ENCODE results near the gene ARID3C. TPM values are rescaled to one million over a fixed set of nuclear protein-coding genes. Genes with fewer than 3 reads are reported as not detected.
A peak's percentile ranks its signal among the peaks of the same experiment; 100 is the strongest.

Gene ARID3C
- total RNA-seq, 4 donors from 2014 or later, result not detected

DNA sequence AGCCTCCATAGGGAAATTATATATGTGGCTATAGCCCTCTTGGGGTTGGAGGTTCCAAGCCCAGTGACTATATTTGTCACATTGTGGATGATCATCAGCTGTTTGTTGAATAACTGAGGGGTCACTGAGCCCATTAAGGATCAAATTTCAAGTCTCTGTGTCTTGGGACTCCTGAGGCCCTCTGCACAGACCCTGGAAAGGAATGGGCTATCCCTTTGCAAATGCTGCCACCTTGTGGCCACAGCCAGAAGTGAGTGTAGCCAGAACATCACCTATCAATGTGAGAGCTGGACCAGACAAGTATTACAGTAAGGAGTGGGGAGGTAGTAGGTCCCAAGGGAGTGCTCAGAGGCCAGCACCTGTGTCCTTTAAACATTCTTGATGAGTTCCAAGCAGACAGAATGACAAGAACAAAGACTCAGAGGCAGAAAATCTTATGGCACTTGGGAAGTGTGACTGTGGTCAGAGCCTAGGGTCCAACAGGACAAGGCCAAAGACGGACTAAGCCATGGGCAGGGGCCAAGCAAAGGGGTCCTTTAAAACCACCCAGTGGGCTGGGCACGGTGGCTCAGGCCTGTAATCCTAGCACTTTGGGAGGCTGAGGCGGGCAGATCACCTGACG lies 25.1 kb downstream of the ARID3C start:
- Histone ChIP-seq H3K27me3 (no peaks in the 10 kb centered on the region), H3K9me3 (no peaks in the 10 kb centered on the region), H3K4me1 (no peaks in the 10 kb centered on the region), H3K27ac (peak overlapping the region in 3 of 4 donors; percentile 40 to 53 (median 41)), H3K4me3 (no peak overlapping the region), H3K36me3 (no peaks in the 10 kb centered on the region)
- in situ Hi-C loops (cut with MboI; ENCODE audit: low sequenced_read_pairs in 4 of 4), result loop anchor here (5.0 to 25.0 kb wide), 3 partner anchors 51 to 199 kb away; partner anchors contain the start of gene ENHO (in 1 of the 4)
- intact Hi-C loops (cut with DNase I; ENCODE audit: low total_unique reads), result loop anchor here (5.0 kb wide), 1 partner anchor 146 kb away; the partner anchor contains the start of genes DNAI1 and FAM219A
- ATAC-seq (peak; percentile 92 to 93), DNase-seq (peak; percentile 57 to 80)
- TF ChIP-seq, protein P1, sequence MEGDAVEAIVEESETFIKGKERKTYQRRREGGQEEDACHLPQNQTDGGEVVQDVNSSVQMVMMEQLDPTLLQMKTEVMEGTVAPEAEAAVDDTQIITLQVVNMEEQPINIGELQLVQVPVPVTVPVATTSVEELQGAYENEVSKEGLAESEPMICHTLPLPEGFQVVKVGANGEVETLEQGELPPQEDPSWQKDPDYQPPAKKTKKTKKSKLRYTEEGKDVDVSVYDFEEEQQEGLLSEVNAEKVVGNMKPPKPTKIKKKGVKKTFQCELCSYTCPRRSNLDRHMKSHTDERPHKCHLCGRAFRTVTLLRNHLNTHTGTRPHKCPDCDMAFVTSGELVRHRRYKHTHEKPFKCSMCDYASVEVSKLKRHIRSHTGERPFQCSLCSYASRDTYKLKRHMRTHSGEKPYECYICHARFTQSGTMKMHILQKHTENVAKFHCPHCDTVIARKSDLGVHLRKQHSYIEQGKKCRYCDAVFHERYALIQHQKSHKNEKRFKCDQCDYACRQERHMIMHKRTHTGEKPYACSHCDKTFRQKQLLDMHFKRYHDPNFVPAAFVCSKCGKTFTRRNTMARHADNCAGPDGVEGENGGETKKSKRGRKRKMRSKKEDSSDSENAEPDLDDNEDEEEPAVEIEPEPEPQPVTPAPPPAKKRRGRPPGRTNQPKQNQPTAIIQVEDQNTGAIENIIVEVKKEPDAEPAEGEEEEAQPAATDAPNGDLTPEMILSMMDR (IDR thresholded peaks at IDR 0.05 in 4 of 5, conservative IDR thresholded peaks at IDR 0.05 in 1 of 5), result peak; percentile 90 to 94 (median 93)
- TF ChIP-seq POLR2A (IDR thresholded peaks at IDR 0.05), result no peak

DNA sequence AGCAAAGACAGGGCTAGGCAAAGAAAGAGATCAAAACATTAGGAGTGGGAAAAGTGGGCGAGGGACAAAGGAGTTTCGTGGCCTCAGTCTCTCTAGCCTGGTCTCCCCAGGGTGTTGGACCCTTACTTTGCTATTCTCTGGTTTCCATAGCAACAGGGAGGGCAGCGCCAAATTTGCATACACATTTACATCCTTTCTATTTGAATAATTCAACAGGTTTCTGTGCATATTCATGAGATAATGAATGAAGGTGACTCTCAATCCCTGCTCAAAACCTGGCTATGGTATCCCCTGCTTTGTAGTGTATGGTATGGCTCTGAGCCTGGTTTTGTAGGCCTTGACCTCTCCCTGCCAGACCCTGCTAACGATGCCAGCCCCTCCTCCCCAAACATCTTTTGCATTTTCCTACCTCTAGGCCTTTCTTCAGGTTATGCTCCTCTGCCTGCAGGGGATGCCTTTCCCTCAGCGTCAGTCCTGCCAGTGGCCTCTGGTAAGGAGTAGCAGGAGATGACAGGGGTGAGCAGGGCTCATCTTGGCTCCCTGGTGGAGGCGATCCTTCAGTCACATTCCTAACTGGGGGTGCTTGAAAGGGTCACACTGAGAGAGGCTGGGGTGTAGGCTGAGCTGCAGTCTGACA lies 26.8 kb downstream of the ARID3C start:
- H3K27ac ChIP-seq, result peak overlapping the region in 3 of 4 donors; percentile 40 to 53 (median 41)
- H3K27me3 ChIP-seq, result no peaks in the 10 kb centered on the region
- H3K9me3 ChIP-seq, result no peaks in the 10 kb centered on the region
- intact Hi-C loops (cut with DNase I; ENCODE audit: low total_unique reads) (loop anchor here (5.0 kb wide), 1 partner anchor 145 kb away; the partner anchor contains the start of genes DNAI1 and FAM219A), in situ Hi-C loops (cut with MboI; ENCODE audit: low sequenced_read_pairs in 4 of 4) (loop anchor here (5.0 to 25.0 kb wide), 3 partner anchors 50 to 197 kb away; partner anchors contain the start of gene ENHO (in 1 of the 4))
- no peak for TF ChIP-seq POLR2A (IDR thresholded peaks at IDR 0.05)
- TF ChIP-seq, protein P1 (IDR thresholded peaks at IDR 0.05 in 4 of 5, conservative IDR thresholded peaks at IDR 0.05 in 1 of 5), result no peak
- no peaks in the 10 kb centered on the region for H3K36me3 ChIP-seq
- ATAC-seq, result no peak
- no peak for DNase-seq
- peaks cover 5 to 10% of the 10 kb centered on the region in 2 donors for H3K4me1 ChIP-seq
- no peak overlapping the region for H3K4me3 ChIP-seq

DNA sequence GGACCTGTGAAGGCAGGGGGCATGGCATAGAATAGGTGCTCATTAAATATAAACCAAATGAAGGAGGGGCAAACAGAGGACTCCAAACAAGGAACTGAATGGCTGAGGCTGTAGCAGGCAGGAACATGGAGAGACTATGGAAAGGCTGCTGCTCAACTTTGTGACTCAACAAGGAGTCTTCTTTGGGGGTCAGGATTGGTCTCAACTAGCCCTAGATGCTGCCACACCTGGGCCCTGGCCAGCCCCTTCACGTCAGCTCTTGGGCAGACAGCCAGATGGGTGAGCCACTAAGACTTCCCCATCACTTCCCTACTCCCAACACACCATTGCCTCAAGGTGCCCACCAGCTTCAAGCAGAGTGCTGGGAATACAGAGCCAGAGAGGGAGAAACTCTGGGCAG lies 28.0 kb downstream of the ARID3C start:
- no peak for TF ChIP-seq POLR2A (IDR thresholded peaks at IDR 0.05)
- TF ChIP-seq, protein P1 (IDR thresholded peaks at IDR 0.05 in 4 of 5, conservative IDR thresholded peaks at IDR 0.05 in 1 of 5), result no peak
- in situ Hi-C loops (cut with MboI; ENCODE audit: low sequenced_read_pairs in 4 of 4), result loop anchor here (5.0 to 25.0 kb wide), 3 partner anchors 49 to 196 kb away; partner anchors contain the start of gene ENHO (in 1 of the 4)
- no peaks in the 10 kb centered on the region for H3K9me3 ChIP-seq
- H3K27me3 ChIP-seq, result no peaks in the 10 kb centered on the region
- H3K4me1 ChIP-seq, result peaks cover 17 to 22% of the 10 kb centered on the region in 2 donors
- no peak overlapping the region for H3K4me3 ChIP-seq
- DNase-seq, result no peak
- no peaks in the 10 kb centered on the region for H3K36me3 ChIP-seq
- intact Hi-C loops (cut with DNase I; ENCODE audit: low total_unique reads), result loop anchor here (5.0 kb wide), 1 partner anchor 144 kb away; the partner anchor contains the start of genes DNAI1 and FAM219A
- ATAC-seq, result no peak
- no peak overlapping the region for H3K27ac ChIP-seq

DNA sequence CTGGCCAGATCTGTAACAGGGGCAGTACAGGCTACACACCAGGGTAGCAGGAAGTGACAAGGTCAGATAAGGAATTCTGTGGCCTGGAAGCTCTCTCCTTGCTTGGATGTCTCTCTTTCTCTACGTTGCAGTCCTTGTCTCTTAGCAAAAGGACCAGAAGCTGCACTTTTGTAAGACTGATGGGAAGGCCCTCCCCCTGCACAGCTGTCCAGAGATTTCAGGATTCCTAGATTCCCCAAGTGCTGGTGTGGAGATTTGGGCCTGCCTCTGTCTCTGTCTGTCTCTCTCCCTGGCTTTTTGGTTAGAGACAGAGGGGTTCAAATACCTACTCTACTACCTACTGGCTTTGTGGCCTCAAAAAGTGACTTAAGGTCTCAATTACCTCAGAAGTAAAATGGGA lies 29.3 kb downstream of the ARID3C start:
- Histone ChIP-seq H3K36me3 (no peaks in the 10 kb centered on the region), H3K4me1 (peaks cover 29 to 35% of the 10 kb centered on the region in 2 donors), H3K27me3 (no peaks in the 10 kb centered on the region), H3K27ac (peak overlapping the region in 2 of 4 donors; percentile 9 to 17), H3K4me3 (no peak overlapping the region), H3K9me3 (no peaks in the 10 kb centered on the region)
- DNase-seq (no peak), ATAC-seq (no peak)
- TF ChIP-seq, protein P1 (IDR thresholded peaks at IDR 0.05 in 4 of 5, conservative IDR thresholded peaks at IDR 0.05 in 1 of 5), result no peak
- TF ChIP-seq POLR2A (IDR thresholded peaks at IDR 0.05), result no peak
- in situ Hi-C loops (cut with MboI; ENCODE audit: low sequenced_read_pairs in 4 of 4), result loop anchor here in 2 of 4 donors (5.0 kb wide), 2 partner anchors 42 to 47 kb away; no protein-coding TSS in a partner anchor
- intact Hi-C loops (cut with DNase I; ENCODE audit: low total_unique reads), result loop anchor here (10.0 kb wide), 1 partner anchor 345 kb away; no protein-coding TSS in a partner anchor
